HFFc6 (cell line): Measurements from ENCODE around the gene HEATR3. TPM values are rescaled to one million over a fixed set of nuclear protein-coding genes. Genes with fewer than 3 reads are reported as not detected.

ENCODE experiments used
- DNase-seq: peaks from one replicate; pipeline ENCODE4 v3.0.0-alpha.2; 2018
- H3K27ac Mint-ChIP-seq: 2 replicates; pipeline ENCODE4 v1.8.0; 2020; ENCODE audit warnings: mild to moderate bottlenecking, mixed read lengths
- H3K27me3 Mint-ChIP-seq: 2 replicates; pipeline ENCODE4 v1.8.0; 2021; ENCODE audit warnings: mild to moderate bottlenecking, moderate library complexity, mixed read lengths; ENCODE audit not compliant: insufficient read depth
- H3K36me3 Mint-ChIP-seq: 2 replicates; pipeline ENCODE4 v1.8.0; 2021; ENCODE audit warnings: low read depth, mixed read lengths
- H3K4me1 Mint-ChIP-seq: 2 replicates; pipeline ENCODE4 v1.8.0; 2020; ENCODE audit warnings: low read depth, mixed read lengths
- H3K4me3 Mint-ChIP-seq: 2 replicates; pipeline ENCODE4 v1.8.0; 2020; ENCODE audit warnings: mild to moderate bottlenecking, moderate library complexity, mixed read lengths
- H3K9me3 Mint-ChIP-seq: 2 replicates; pipeline ENCODE4 v1.8.0; 2020; ENCODE audit warnings: mild to moderate bottlenecking, mixed read lengths
- CTCF ChIP-seq: fragments of 200-600 bp; sonication (generic); IDR thresholded peaks from 2 replicates; pipeline ENCODE4 v1.5.0; 2021; ENCODE audit warnings: antibody characterized with exemption, mild to moderate bottlenecking
- total RNA-seq, 6 experiments: library from RNA; stranded (reverse); fragmentation: NEBNext Ultra II Directional; extraction: Animal tissue kit (Norgen Biotek cat#: 25700); gene quantifications; 2 replicates in 1 of 6; 3 replicates in 5 of 6; pipeline ENCODE4 v1.2.3, GENCODE V29; 2021

Gene HEATR3
- total RNA-seq, 6 experiments from 2014 or later: 17.2 to 23.8 (median 19.6) TPM

- no peaks in the 10 kb centered on the region for H3K9me3 Mint-ChIP-seq
- no peak for TF ChIP-seq CTCF
- H3K27me3 Mint-ChIP-seq: no peaks in the 10 kb centered on the region
- DNase-seq: no peak
- no peak overlapping the region for H3K4me3 Mint-ChIP-seq
- peaks cover 11% of the 10 kb centered on the region for H3K4me1 Mint-ChIP-seq
- no peak overlapping the region for H3K27ac Mint-ChIP-seq
- H3K36me3 Mint-ChIP-seq: peaks cover 5% of the 10 kb centered on the region; the same call in 1 of the 2 replicates
Measured at GRCh38 chr16:50037662-50038220, 28.0 kb upstream of the HEATR3 start.

- no peaks in the 10 kb centered on the region for H3K27me3 Mint-ChIP-seq
- no peak for TF ChIP-seq CTCF
- peaks cover 11% of the 10 kb centered on the region for H3K4me1 Mint-ChIP-seq
- H3K27ac Mint-ChIP-seq: no peak overlapping the region
- H3K9me3 Mint-ChIP-seq: no peaks in the 10 kb centered on the region
- no peak for DNase-seq
- H3K4me3 Mint-ChIP-seq: no peak overlapping the region
- H3K36me3 Mint-ChIP-seq: peaks cover 5% of the 10 kb centered on the region; the same call in 1 of the 2 replicates
Measured at GRCh38 chr16:50038286-50038685, 27.5 kb upstream of the HEATR3 start.

- H3K36me3 Mint-ChIP-seq: peaks cover 5% of the 10 kb centered on the region; the same call in 1 of the 2 replicates
- peaks cover 11% of the 10 kb centered on the region for H3K4me1 Mint-ChIP-seq
- no peak for TF ChIP-seq CTCF
- no peak overlapping the region for H3K27ac Mint-ChIP-seq
- no peaks in the 10 kb centered on the region for H3K9me3 Mint-ChIP-seq
- peaks cover 3% of the 10 kb centered on the region; the same call in 1 of the 2 replicates for H3K27me3 Mint-ChIP-seq
- DNase-seq: no peak
- no peak overlapping the region for H3K4me3 Mint-ChIP-seq
Measured at GRCh38 chr16:50038756-50039529, 26.8 kb upstream of the HEATR3 start.

GRCh38 chr16:50040018-50040417, 25.8 kb upstream of the HEATR3 start:
- no peak for TF ChIP-seq CTCF
- Mint-ChIP-seq H3K4me3 (no peak overlapping the region), H3K36me3 (no peaks in the 10 kb centered on the region; the same call in 1 of the 2 replicates), H3K27ac (no peak overlapping the region), H3K27me3 (peaks cover 10% of the 10 kb centered on the region; the same call in 1 of the 2 replicates), H3K4me1 (peaks cover 11% of the 10 kb centered on the region), H3K9me3 (no peaks in the 10 kb centered on the region)
- no peak for DNase-seq

- Mint-ChIP-seq H3K4me3 (no peak overlapping the region), H3K27ac (no peak overlapping the region), H3K36me3 (no peaks in the 10 kb centered on the region; the same call in 1 of the 2 replicates), H3K27me3 (peaks cover 10% of the 10 kb centered on the region; the same call in 1 of the 2 replicates), H3K4me1 (peaks cover 11% of the 10 kb centered on the region), H3K9me3 (no peaks in the 10 kb centered on the region)
- no peak for DNase-seq
- TF ChIP-seq CTCF: no peak
Measured at GRCh38 chr16:50040710-50041109, 25.1 kb upstream of the HEATR3 start.
